Measurements from ENCODE around the gene HSD17B4.

DNA sequence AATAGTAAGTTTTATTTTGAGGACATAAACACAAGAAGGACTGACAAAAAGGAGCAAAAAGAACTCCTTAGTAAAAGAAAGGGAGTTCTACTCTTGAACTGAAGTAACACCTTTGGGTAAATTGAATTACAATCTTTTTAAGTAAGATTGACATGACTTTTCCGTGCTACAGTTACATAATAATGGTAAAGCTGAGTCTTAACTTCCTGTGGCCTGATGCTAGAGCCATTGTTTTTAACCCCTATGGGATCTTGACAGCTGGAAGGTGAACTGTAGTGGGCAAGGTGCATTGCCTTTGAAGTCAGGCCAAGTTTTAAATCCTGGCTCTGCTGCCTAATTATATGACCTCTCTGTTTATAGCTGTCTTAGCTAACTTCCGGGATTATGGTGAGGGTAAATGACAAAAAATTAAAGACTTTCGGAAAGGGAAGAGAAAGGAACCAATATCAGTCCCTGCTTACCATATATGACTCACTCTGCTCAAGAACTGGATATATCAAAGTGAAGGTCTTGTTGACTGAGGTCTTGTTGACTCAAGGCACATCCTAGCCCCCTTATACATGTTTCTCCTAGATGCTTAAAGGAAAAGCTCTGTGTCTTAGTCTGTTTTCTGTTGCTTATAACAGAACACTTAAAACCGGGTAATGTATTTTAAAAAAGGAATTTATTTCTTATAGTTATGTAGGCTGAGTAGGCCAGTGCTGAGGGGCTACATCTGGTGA lies 6.8 kb downstream of the HSD17B4 start:
- TF ChIP-seq, protein P1, sequence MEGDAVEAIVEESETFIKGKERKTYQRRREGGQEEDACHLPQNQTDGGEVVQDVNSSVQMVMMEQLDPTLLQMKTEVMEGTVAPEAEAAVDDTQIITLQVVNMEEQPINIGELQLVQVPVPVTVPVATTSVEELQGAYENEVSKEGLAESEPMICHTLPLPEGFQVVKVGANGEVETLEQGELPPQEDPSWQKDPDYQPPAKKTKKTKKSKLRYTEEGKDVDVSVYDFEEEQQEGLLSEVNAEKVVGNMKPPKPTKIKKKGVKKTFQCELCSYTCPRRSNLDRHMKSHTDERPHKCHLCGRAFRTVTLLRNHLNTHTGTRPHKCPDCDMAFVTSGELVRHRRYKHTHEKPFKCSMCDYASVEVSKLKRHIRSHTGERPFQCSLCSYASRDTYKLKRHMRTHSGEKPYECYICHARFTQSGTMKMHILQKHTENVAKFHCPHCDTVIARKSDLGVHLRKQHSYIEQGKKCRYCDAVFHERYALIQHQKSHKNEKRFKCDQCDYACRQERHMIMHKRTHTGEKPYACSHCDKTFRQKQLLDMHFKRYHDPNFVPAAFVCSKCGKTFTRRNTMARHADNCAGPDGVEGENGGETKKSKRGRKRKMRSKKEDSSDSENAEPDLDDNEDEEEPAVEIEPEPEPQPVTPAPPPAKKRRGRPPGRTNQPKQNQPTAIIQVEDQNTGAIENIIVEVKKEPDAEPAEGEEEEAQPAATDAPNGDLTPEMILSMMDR (IDR thresholded peaks at IDR 0.05), result no peak
- TF ChIP-seq POLR2A (IDR thresholded peaks at IDR 0.05), result no peak

Measured in heart left ventricle (tissue), 13 donors.